ENCODE results near the gene KRT33B. TPM values are rescaled to one million over a fixed set of nuclear protein-coding genes. Genes with fewer than 3 reads are reported as not detected.

The KRT33B gene
- total and polyA plus RNA-seq, 2 of the 8 experiments (the other 6 are each of a cell fraction or from before 2014, with no cell fraction given), result not detected

- TF ChIP-seq USF2 (IDR thresholded peaks at IDR 0.05; ENCODE audit: low read length), result no peak
- no peak for TF ChIP-seq NRF1 (IDR thresholded peaks at IDR 0.05; ENCODE audit: low read depth, low read length)
- TF ChIP-seq HDAC2 (IDR thresholded peaks at IDR 0.05; ENCODE audit: borderline replicate concordance in 1 of 2, low read depth in 2 of 2, low read length in 2 of 2), result no peak
- no peak for TF ChIP-seq SAP30 (IDR thresholded peaks at IDR 0.05; ENCODE audit: insufficient read depth, insufficient replicate concordance, low read length)
- TF ChIP-seq RFX5 (IDR thresholded peaks at IDR 0.05; ENCODE audit: borderline replicate concordance, low read depth, low read length), result no peak
- TF ChIP-seq CREB1 (IDR thresholded peaks at IDR 0.05), result no peak
- TF ChIP-seq TEAD4 (IDR thresholded peaks at IDR 0.05; ENCODE audit: low read depth, low read length), result no peak
- ChIA-PET POLR2A (ENCODE audit: partially characterized antibody) (interaction anchor here (1.1 kb wide), 1 partner anchor 471 kb away, joined by 3 read pairs; no protein-coding TSS in a partner anchor), CTCF (ENCODE audit: partially characterized antibody) (interaction anchor here (0.8 to 3.3 kb wide), 8 partner anchors 44 to 470 kb away, joined by 3 to 16 read pairs (median 4); no protein-coding TSS in a partner anchor)
- DNase-seq (ENCODE audit: low read depth in 1 of 2, low spot score in 2 of 2), result no peak
- H3K9ac ChIP-seq (replicated peaks in 1 of 4; ENCODE audit: extremely low read depth in 1 of 4, low read depth in 3 of 4, low read length in 3 of 4), result no peak overlapping the region
- no peaks in the 10 kb centered on the region for H3K27me3 ChIP-seq (replicated peaks in 1 of 4; ENCODE audit: control insufficient read depth in 3 of 4, extremely low read depth in 1 of 4, insufficient read depth in 3 of 4, low read length in 3 of 4)
- no peaks in the 10 kb centered on the region for H3K79me1 ChIP-seq (ENCODE audit: low read depth, low read length)
- H3K4me2 ChIP-seq (ENCODE audit: insufficient read depth in 1 of 2, low read depth in 2 of 2, low read length in 2 of 2), result no peak overlapping the region
- no peak overlapping the region for H4K91ac ChIP-seq (replicated peaks; ENCODE audit: insufficient read length, low read length)
- H3K4ac ChIP-seq (replicated peaks; ENCODE audit: insufficient read length, low read depth, low read length), result no peak overlapping the region
- no peak overlapping the region for H3K56ac ChIP-seq (replicated peaks; ENCODE audit: insufficient read length, low read depth, low read length)
- no peak overlapping the region for H3K27ac ChIP-seq (ENCODE audit: low read depth, low read length)
- 87% methylated on average over 7 of the region's 8 CpGs; no CpG with 5 or more reads in 1 of the 2 experiments for WGBS, 2 experiments (ENCODE audit: extremely low coverage in 1 of 2, insufficient coverage in 1 of 2, insufficient read length in 1 of 2, insufficient replicate concordance in 2 of 2, low coverage in 1 of 2, low lambda C conversion rate in 2 of 2, missing lambda C conversion rate in 1 of 2)
- no peak overlapping the region for H2BK120ac ChIP-seq (replicated peaks; ENCODE audit: low read depth, low read length)
- H3K9me3 ChIP-seq (ENCODE audit: insufficient read depth in 2 of 2, low read depth in 1 of 2, low read length in 1 of 2), result no peaks in the 10 kb centered on the region
- no peak overlapping the region for H3K23ac ChIP-seq (ENCODE audit: insufficient read length)
- no peaks in the 10 kb centered on the region for H3K23me2 ChIP-seq (ENCODE audit: low read depth, low read length)
- H3K4me3 ChIP-seq (ENCODE audit: extremely low read depth in 1 of 4, insufficient read depth in 2 of 4, low read depth in 3 of 4, low read length in 4 of 4), result no peak overlapping the region
- no peak overlapping the region for H2AK5ac ChIP-seq (ENCODE audit: low read depth, low read length)
- FAIRE-seq, result no peak
- H3K14ac ChIP-seq (ENCODE audit: insufficient read length), result no peak overlapping the region
- H4K8ac ChIP-seq (ENCODE audit: extremely low read depth, insufficient read depth, low read length), result no peak overlapping the region
- no peak overlapping the region for H2AFZ ChIP-seq (ENCODE audit: low read length)
- H2BK12ac ChIP-seq (ENCODE audit: low read depth, low read length), result no peak overlapping the region
- no peaks in the 10 kb centered on the region for H3K36me3 ChIP-seq (ENCODE audit: control insufficient read depth in 2 of 4, insufficient read depth in 4 of 4, low read length in 3 of 4)
- H3K4me1 ChIP-seq (replicated peaks in 1 of 4; ENCODE audit: control insufficient read depth in 3 of 4, insufficient read depth in 4 of 4, low read length in 3 of 4), result no peaks in the 10 kb centered on the region; a peak in 1 of 7 replicates
- no peak overlapping the region for H2BK5ac ChIP-seq (ENCODE audit: low read depth, low read length)
- no peak overlapping the region for H2BK20ac ChIP-seq (ENCODE audit: low read length)
- H3K79me2 ChIP-seq (ENCODE audit: control insufficient read depth in 1 of 2, insufficient read depth in 2 of 2, low read length in 2 of 2), result no peaks in the 10 kb centered on the region
- H2BK15ac ChIP-seq (ENCODE audit: low read length), result no peak overlapping the region
- H4K5ac ChIP-seq (ENCODE audit: insufficient read length, low read depth, low read length), result no peak overlapping the region
- H3K18ac ChIP-seq (ENCODE audit: extremely low read depth, low read length), result no peak overlapping the region
- H4K20me1 ChIP-seq (replicated peaks in 1 of 2; ENCODE audit: control insufficient read depth in 1 of 2, insufficient read depth in 2 of 2, low read length in 2 of 2), result no peaks in the 10 kb centered on the region
Measured at GRCh38 chr17:41327411-41328120, 42.0 kb downstream of the KRT33B start.
